BLaER1 treated with 17β-estradiol and CSF1 and Interleukin-3, amounts not matched to agents 10 nM and 100 nM (cell line): ENCODE results near the gene USP36.

ENCODE experiments used
- H3K27ac ChIP-seq, 11 experiments: shearing (Covaris generic); formaldehyde crosslinking; 2 replicates each; pipeline ENCODE4 v1.8.1; 2022
- H3K27me3 ChIP-seq, 11 experiments: shearing (Covaris generic); formaldehyde crosslinking; 2 replicates each; pipeline ENCODE4 v1.8.1; 2022
- H3K36me3 ChIP-seq, 11 experiments: shearing (Covaris generic); formaldehyde crosslinking; 2 replicates each; pipeline ENCODE4 v1.8.1; 2022
- H3K4me1 ChIP-seq, 10 experiments: shearing (Covaris generic); formaldehyde crosslinking; 2 replicates each; pipeline ENCODE4 v1.8.1; 2022
- H3K4me2 ChIP-seq, 11 experiments: shearing (Covaris generic); formaldehyde crosslinking; 2 replicates each; pipeline ENCODE4 v1.8.1; 2022
- H3K4me3 ChIP-seq, 10 experiments: shearing (Covaris generic); formaldehyde crosslinking; 2 replicates each; pipeline ENCODE4 v1.8.1; 2022
- H3K9ac ChIP-seq, 11 experiments: shearing (Covaris generic); formaldehyde crosslinking; 2 replicates each; pipeline ENCODE4 v1.8.1; 2022
- H3K9me3 ChIP-seq, 11 experiments: shearing (Covaris generic); formaldehyde crosslinking; replicated peaks in 1 of 11; 2 replicates each; pipeline ENCODE4 v1.8.1; 2022
- H4K20me1 ChIP-seq, 11 experiments: shearing (Covaris generic); formaldehyde crosslinking; 2 replicates each; pipeline ENCODE4 v1.8.1; 2022
- Cebpa-rat ChIP-seq, 11 experiments: shearing (Covaris generic); IDR thresholded peaks; 2 replicates each; pipeline ENCODE4 v1.8.1; 2022

The USP36 gene

DNA sequence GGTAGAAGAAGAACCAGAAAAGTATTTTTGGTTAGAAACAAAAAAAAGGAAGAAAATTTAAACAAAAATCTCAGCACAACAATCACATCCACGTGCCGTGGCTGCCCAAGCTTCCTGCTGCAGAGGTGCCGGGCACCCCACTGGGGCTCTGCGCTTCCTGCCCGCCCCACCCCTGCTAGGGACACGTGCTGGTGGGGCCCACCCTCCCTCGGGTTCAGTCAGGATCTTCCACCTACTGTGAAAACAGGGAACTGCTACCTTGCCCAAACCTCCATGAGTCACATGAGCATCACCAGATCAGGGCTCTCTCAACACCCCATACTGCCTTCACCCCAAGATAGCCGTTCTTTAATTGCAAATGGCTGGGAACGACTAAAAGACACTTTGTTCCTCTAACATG lies 34.2 kb downstream of the USP36 start:
- Histone ChIP-seq H3K27me3 (no peaks in the 10 kb centered on the region), H3K9me3 (no peaks in the 10 kb centered on the region), H4K20me1 (peaks cover 0 to 87% (median 38%) of the 10 kb centered on the region in 11 experiments; a peak in 16 of 22 replicates), H3K4me1 (peaks cover 55 to 65% (median 59%) of the 10 kb centered on the region in 10 experiments), H3K4me3 (no peak overlapping the region), H3K9ac (peak overlapping the region in 1 of 11 experiments; percentile 52; a peak in 1 of 22 replicates), H3K36me3 (peaks cover 80 to 92% (median 85%) of the 10 kb centered on the region in 11 experiments), H3K27ac (peak overlapping the region in 5 of 11 experiments; percentile 11 to 23 (median 19); a peak in 4 of 22 replicates), H3K4me2 (peak overlapping the region in 10 of 11 experiments; percentile 11 to 69 (median 34); a peak in 14 of 22 replicates)
- no peak for TF ChIP-seq Cebpa-rat (IDR thresholded peaks at IDR 0.05)

DNA sequence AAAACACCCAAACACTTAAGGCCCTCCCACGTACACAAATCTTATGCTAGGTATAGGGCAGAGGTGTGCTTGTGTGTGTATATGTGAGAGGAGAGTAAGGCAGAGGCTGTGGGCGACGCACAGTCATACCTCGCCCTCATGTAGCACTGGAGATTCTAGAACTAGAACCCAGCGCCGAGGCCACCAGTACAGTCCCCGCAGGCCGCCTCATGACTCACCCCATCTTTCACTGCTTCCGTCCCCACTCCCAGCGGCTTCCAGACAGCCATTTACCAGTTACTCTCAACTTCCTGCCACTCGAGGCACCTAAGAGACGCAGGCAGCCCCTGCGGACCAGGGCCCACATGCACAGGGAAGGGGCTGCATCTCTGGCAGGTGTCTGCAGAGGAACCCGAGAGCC lies 35.3 kb downstream of the USP36 start:
- no peaks in the 10 kb centered on the region for H3K9me3 ChIP-seq
- peak overlapping the region in 3 of 11 experiments; percentile 12 to 28 (median 17); a peak in 2 of 22 replicates for H3K27ac ChIP-seq
- no peaks in the 10 kb centered on the region for H3K27me3 ChIP-seq
- peaks cover 0 to 98% (median 42%) of the 10 kb centered on the region in 11 experiments; a peak in 18 of 22 replicates for H4K20me1 ChIP-seq
- H3K4me1 ChIP-seq: peaks cover 67 to 76% (median 71%) of the 10 kb centered on the region in 10 experiments
- no peak overlapping the region for H3K4me3 ChIP-seq
- H3K9ac ChIP-seq: no peak overlapping the region
- peak overlapping the region in 9 of 11 experiments; percentile 28 to 90 (median 69); a peak in 8 of 22 replicates for H3K4me2 ChIP-seq
- TF ChIP-seq Cebpa-rat (IDR thresholded peaks at IDR 0.05): no peak
- H3K36me3 ChIP-seq: peaks cover 74 to 92% (median 82%) of the 10 kb centered on the region in 11 experiments

DNA sequence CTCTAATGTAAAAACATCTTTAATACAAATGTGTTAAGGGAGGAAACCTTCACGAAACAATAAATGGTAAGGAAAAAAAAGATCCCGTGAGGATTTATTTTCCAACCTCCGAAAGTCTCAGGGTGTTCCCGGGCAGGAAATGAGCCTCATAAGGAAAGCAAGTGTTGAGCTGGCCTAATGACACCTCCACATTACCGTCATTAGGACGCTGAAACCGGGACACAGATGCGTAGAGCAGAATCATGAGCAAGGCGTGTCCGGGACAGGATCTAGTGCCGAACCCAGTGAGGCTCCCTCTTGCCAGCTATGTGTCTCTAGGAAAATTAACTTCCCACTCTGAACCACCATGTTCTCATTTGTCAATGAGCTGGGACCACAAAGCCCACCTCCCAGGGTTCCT lies 35.8 kb downstream of the USP36 start:
- peaks cover 74 to 92% (median 82%) of the 10 kb centered on the region in 11 experiments for H3K36me3 ChIP-seq
- peaks cover 72 to 82% (median 76%) of the 10 kb centered on the region in 10 experiments for H3K4me1 ChIP-seq
- H3K27me3 ChIP-seq: no peaks in the 10 kb centered on the region
- no peak overlapping the region for H3K9ac ChIP-seq
- no peaks in the 10 kb centered on the region for H3K9me3 ChIP-seq
- H3K27ac ChIP-seq: peak overlapping the region in 1 of 11 experiments; percentile 28; a peak in 1 of 22 replicates
- no peak for TF ChIP-seq Cebpa-rat (IDR thresholded peaks at IDR 0.05)
- peak overlapping the region in 10 of 11 experiments; percentile 28 to 90 (median 71); a peak in 16 of 22 replicates for H3K4me2 ChIP-seq
- H3K4me3 ChIP-seq: no peak overlapping the region
- peaks cover 0 to 98% (median 47%) of the 10 kb centered on the region in 11 experiments; a peak in 18 of 22 replicates for H4K20me1 ChIP-seq

DNA sequence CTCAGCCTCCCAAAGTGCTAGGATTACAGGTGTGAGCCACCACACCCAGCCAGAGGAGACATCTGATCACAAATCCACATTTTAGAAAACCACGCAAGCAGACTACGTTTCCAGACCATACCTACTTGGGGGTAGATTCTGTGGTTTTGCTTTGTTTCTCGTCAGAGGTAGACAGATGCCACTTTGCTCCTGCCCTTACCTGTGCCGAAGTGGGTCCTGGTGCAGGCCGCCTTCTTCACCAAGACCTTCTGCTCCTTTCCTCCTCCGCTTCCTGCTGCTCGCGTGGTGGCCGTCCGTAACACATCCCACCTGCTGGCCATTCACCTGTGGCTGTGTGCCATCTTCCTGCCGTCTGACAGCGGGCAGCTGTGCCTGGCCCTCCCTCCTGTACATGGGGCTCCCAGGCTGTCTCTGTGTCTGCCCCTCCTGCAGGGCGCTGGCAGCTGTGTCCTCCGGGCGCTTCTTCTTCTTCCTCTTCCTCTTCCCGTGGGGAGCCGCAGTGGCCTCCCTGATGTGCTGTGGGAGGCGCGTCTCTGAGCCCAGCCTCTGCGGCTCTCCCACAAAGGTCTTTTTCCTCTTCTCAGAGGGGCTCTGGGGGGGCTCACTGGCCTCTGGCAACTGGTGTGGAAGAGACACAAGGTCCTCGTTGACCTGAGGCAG lies 37.3 kb downstream of the USP36 start:
- Histone ChIP-seq H3K4me3 (peak overlapping the region in 9 of 10 experiments; percentile 24 to 52 (median 39); a peak in 17 of 20 replicates), H3K4me2 (peak overlapping the region; percentile 62 to 98 (median 84)), H3K9me3 (no peaks in the 10 kb centered on the region), H3K36me3 (peaks cover 74 to 92% (median 82%) of the 10 kb centered on the region in 11 experiments), H3K4me1 (peaks cover 86 to 96% (median 90%) of the 10 kb centered on the region in 10 experiments), H3K27me3 (no peaks in the 10 kb centered on the region), H4K20me1 (peaks cover 9 to 100% (median 58%) of the 10 kb centered on the region in 11 experiments; a peak in 18 of 22 replicates), H3K27ac (peak overlapping the region in 10 of 11 experiments; percentile 42 to 69 (median 60); a peak in 19 of 22 replicates), H3K9ac (peak overlapping the region; percentile 30 to 70 (median 61); a peak in 19 of 22 replicates)
- TF ChIP-seq Cebpa-rat (IDR thresholded peaks at IDR 0.05): no peak

DNA sequence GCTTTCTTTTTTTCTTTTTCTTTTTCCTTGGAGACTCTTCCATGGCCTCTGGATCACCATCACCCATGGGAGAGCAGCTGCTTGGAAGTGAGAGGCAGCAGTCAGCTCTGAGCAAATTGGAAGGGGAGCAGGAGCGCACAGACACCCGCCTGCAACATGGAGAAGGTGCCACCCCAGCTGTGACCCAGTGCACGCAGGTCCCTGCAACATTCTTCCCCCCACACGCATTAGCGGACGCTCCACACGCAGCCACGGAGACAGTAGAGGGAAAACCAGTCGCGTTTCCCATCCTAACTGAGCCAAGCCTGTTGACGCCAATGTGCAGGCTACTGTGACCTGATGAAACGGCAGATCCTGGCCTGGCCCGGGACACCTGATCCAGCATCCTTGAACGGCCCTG lies 38.2 kb downstream of the USP36 start:
- H3K4me2 ChIP-seq: peak overlapping the region; percentile 62 to 98 (median 84)
- TF ChIP-seq Cebpa-rat (IDR thresholded peaks at IDR 0.05): no peak
- peak overlapping the region in 3 of 10 experiments; percentile 35 to 48 (median 38); a peak in 4 of 20 replicates for H3K4me3 ChIP-seq
- H3K27ac ChIP-seq: no peak overlapping the region; a peak in 1 of 22 replicates
- peaks cover 74 to 92% (median 82%) of the 10 kb centered on the region in 11 experiments for H3K36me3 ChIP-seq
- peaks cover 13 to 100% (median 56%) of the 10 kb centered on the region in 11 experiments; a peak in 18 of 22 replicates for H4K20me1 ChIP-seq
- peaks cover 95 to 100% (median 97%) of the 10 kb centered on the region in 10 experiments for H3K4me1 ChIP-seq
- no peaks in the 10 kb centered on the region for H3K9me3 ChIP-seq
- H3K27me3 ChIP-seq: no peaks in the 10 kb centered on the region
- H3K9ac ChIP-seq: peak overlapping the region in 3 of 11 experiments; percentile 52 to 62 (median 59); a peak in 3 of 22 replicates

DNA sequence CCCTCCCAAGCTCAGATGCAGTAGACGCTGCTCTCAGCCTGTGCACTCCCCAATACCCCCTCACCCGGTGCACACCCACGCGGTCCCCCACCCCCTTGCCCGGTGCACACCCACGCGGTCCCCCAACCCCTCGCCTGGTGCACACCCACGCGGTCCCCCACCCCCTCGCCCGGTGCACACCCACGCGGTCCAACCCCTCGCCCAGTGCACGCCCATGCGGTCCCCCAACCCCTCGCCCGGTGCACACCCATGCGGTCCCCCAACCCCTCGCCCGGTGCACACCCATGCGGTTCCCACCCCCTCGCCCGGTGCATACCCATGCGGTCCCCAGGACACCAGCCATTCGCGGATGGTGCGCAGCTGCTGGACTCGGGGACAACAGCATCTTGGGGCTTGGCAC lies 38.6 kb downstream of the USP36 start:
- H3K4me2 ChIP-seq: peak overlapping the region; percentile 62 to 98 (median 84)
- peaks cover 74 to 92% (median 82%) of the 10 kb centered on the region in 11 experiments for H3K36me3 ChIP-seq

DNA sequence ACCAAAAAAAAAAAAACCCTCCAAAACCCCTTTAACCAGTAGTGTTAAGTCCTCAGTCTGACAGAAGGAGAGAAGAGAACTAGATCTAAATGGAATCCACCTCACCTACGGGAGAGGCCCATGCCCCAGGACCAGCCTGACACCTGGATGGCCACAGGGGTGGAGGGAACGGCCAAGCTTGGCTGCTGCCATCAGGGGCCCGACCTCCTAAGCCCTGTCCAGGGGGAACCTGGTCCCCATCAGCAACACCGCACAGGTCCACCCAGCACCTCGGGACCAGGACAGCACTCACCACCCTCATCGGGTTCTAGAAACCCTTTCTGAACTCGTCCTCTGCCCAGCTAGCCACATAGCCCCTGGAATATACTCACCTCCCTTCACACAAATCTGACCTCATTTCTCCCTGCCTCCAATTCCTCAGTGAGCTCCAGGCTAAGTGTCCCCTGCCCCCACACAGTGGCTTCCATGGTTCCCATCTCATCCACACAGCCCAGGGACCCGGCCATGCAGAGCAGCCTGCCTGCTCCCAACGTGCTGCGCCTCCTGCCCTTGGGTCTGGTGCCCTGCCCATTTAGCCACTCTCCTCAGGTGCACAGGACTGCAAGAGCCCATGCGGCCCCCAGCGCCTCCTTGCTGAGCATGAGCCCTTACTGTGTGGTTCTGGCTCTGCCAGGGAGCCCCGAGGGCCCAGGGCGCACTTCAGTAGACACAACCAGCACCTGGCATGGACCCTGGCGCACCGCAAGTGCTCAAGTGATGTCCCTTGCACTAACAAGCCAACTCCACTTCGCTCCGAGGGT lies 40.3 kb downstream of the USP36 start:
- H3K4me2 ChIP-seq: peak overlapping the region; percentile 32 to 90 (median 69)
- peaks cover 74 to 92% (median 81%) of the 10 kb centered on the region in 11 experiments for H3K36me3 ChIP-seq
- no peak overlapping the region for H3K4me3 ChIP-seq
- peaks cover 13 to 100% (median 47%) of the 10 kb centered on the region in 11 experiments; a peak in 18 of 22 replicates for H4K20me1 ChIP-seq
- H3K27me3 ChIP-seq: no peaks in the 10 kb centered on the region
- no peak for TF ChIP-seq Cebpa-rat (IDR thresholded peaks at IDR 0.05)
- peak overlapping the region in 5 of 11 experiments; percentile 1 to 45 (median 25); a peak in 3 of 22 replicates for H3K9ac ChIP-seq
- H3K9me3 ChIP-seq: no peaks in the 10 kb centered on the region
- peak overlapping the region in 6 of 11 experiments; percentile 1 to 43 (median 38); a peak in 6 of 22 replicates for H3K27ac ChIP-seq
- peaks cover 96 to 100% (median 99%) of the 10 kb centered on the region in 10 experiments for H3K4me1 ChIP-seq

More for the DNA sequence above, 38.6 kb downstream of the USP36 start:
- Histone ChIP-seq H3K4me1 (peaks cover 95 to 100% (median 98%) of the 10 kb centered on the region in 10 experiments), H3K27ac (peak overlapping the region in 2 of 11 experiments; percentile 49 to 55; a peak in 2 of 22 replicates), H3K9me3 (no peaks in the 10 kb centered on the region), H3K4me3 (peak overlapping the region in 1 of 10 experiments; percentile 48; a peak in 1 of 20 replicates), H3K27me3 (no peaks in the 10 kb centered on the region), H4K20me1 (peaks cover 13 to 100% (median 51%) of the 10 kb centered on the region in 11 experiments; a peak in 18 of 22 replicates), H3K9ac (peak overlapping the region in 6 of 11 experiments; percentile 27 to 63 (median 48); a peak in 8 of 22 replicates)
- TF ChIP-seq Cebpa-rat (IDR thresholded peaks at IDR 0.05): no peak
